ENCODE data around the gene SSUH2.

The SSUH2 gene

GRCh38 chr3:8578282-8578681 lies 66.3 kb downstream of the SSUH2 start:
- no peak for DNase-seq

GRCh38 chr3:8576841-8577571 lies 67.6 kb downstream of the SSUH2 start:
- no peak for DNase-seq

- DNase-seq, result no peak
Observed at GRCh38 chr3:8576436-8576835, 68.2 kb downstream of the SSUH2 start.

- DNase-seq, result no peak
Observed at GRCh38 chr3:8575364-8576104, 69.1 kb downstream of the SSUH2 start.

- no peak for DNase-seq
Observed at GRCh38 chr3:8574670-8575322, 69.8 kb downstream of the SSUH2 start.

GRCh38 chr3:8574040-8574669 lies 70.4 kb downstream of the SSUH2 start:
- no peak for DNase-seq

- DNase-seq, result no peak
Observed at GRCh38 chr3:8573342-8573926, 71.2 kb downstream of the SSUH2 start.

- DNase-seq, result no peak
Observed at GRCh38 chr3:8571256-8571655, 73.3 kb downstream of the SSUH2 start.
